Endothelial cell of umbilical vein (primary cell): ENCODE results near the gene RAB44. TPM values are rescaled to one million over a fixed set of nuclear protein-coding genes. Genes with fewer than 3 reads are reported as not detected.

ENCODE experiments used
- BruUV-seq: library from RNA; stranded (reverse); fragments of 400-500 nt; replicated peaks from 2 replicates; lab custom pipeline; 2021; lab: Mats Ljungman, UMichigan
- CTCF ChIA-PET: fragments of 300-600, 350-600 bp; sonication (Branson Sonifier 250); formaldehyde crosslinking; loops from one replicate; lab custom pipeline; 2021; ENCODE audit warnings: antibody characterized with exemption, inconsistent platforms; lab: Charles Lee
- POLR2A ChIA-PET: fragments of 300-600, 350-600 bp; sonication (Branson Sonifier 250); formaldehyde crosslinking; loops from one replicate; lab custom pipeline; 2021; ENCODE audit warnings: antibody characterized with exemption, inconsistent platforms; lab: Charles Lee
- DNase-seq: peaks from one replicate; pipeline ENCODE4 v3.0.0-alpha.2; 2011; ENCODE audit warnings: low read depth, low spot score
- FAIRE-seq: peaks from 2 replicates; lab custom pipeline; 2011; peaks lifted over from hg19 to GRCh38; lab: Jason Lieb, UNC
- H2AFZ ChIP-seq: 2 replicates; pipeline ENCODE4 v1.6.0; 2012; ENCODE audit warnings: low read depth, low read length, control low read depth, inconsistent platforms
- H3K27ac ChIP-seq: 2 replicates; pipeline ENCODE4 v1.5.1; 2011; ENCODE audit warnings: low read depth, mild to moderate bottlenecking, control low read depth, low read length, moderate library complexity; ENCODE audit not compliant: insufficient read depth
- H3K27me3 ChIP-seq, 2 experiments: 2 replicates each; pipeline versions ENCODE4 v1.6.0 to v1.6.1; 2011; ENCODE audit warnings: low read length in 2 of 2, mixed read lengths in 1 of 2; ENCODE audit not compliant: control insufficient read depth in 2 of 2, insufficient read depth in 2 of 2
- H3K36me3 ChIP-seq, 2 experiments: 2 replicates in 1 of 2; 3 replicates in 1 of 2; pipeline ENCODE4 v1.5.1; 2011; ENCODE audit warnings: low read length in 2 of 2, mild to moderate bottlenecking in 1 of 2, moderate library complexity in 1 of 2; ENCODE audit not compliant: control insufficient read depth in 2 of 2, insufficient read depth in 2 of 2; ENCODE audit errors: extremely low read depth in 1 of 2
- H3K4me1 ChIP-seq: 3 replicates; pipeline ENCODE4 v1.5.1; 2011; ENCODE audit warnings: mild to moderate bottlenecking, low read length; ENCODE audit not compliant: control insufficient read depth, insufficient read depth; ENCODE audit errors: extremely low read depth
- H3K4me2 ChIP-seq: 2 replicates; pipeline ENCODE4 v1.6.1; 2011; ENCODE audit warnings: low read length, control low read depth, mixed read lengths; ENCODE audit not compliant: insufficient read depth
- H3K4me3 ChIP-seq, 3 experiments: fragments of 200-600 bp in 1 of 3; sonication (generic), shearing (Covaris generic) in 1 of 3; replicated peaks in 1 of 3; 2 replicates each; pipeline ENCODE4 v1.5.1; 2011 to 2016; ENCODE audit warnings: control low read depth in 3 of 3, low read length in 3 of 3, mild to moderate bottlenecking in 2 of 3, inconsistent platforms in 1 of 3, low read depth in 1 of 3, moderate library complexity in 1 of 3; ENCODE audit not compliant: insufficient read depth in 1 of 3
- H3K79me2 ChIP-seq: 2 replicates; pipeline ENCODE4 v1.6.0; 2012; ENCODE audit warnings: low read length, inconsistent platforms; ENCODE audit not compliant: control insufficient read depth, insufficient read depth
- H3K9ac ChIP-seq: replicated peaks from 2 replicates; pipeline ENCODE3; 2011; ENCODE audit warnings: low read length, control low read depth; ENCODE audit not compliant: insufficient read depth; ENCODE audit errors: extremely low read depth
- H3K9me1 ChIP-seq: replicated peaks from 3 replicates; pipeline ENCODE4 v1.6.0; 2011; ENCODE audit warnings: mild to moderate bottlenecking, low read length; ENCODE audit not compliant: control insufficient read depth, insufficient read depth; ENCODE audit errors: extremely low read depth
- H3K9me3 ChIP-seq: replicated peaks from 2 replicates; pipeline ENCODE4 v1.5.1; 2012; ENCODE audit warnings: low read length, inconsistent platforms; ENCODE audit not compliant: control insufficient read depth, insufficient read depth
- H4K20me1 ChIP-seq: replicated peaks from 2 replicates; pipeline ENCODE3; 2011; ENCODE audit warnings: mild to moderate bottlenecking, low read length; ENCODE audit not compliant: control insufficient read depth, insufficient read depth; ENCODE audit errors: extremely low read depth
- MAX ChIP-seq: IDR thresholded peaks from 2 replicates; pipeline ENCODE4 v1.6.1; 2011; ENCODE audit not compliant: insufficient read depth, insufficient read length
- dilution Hi-C: fragments of 300-500 bp; cut with MboI; formaldehyde crosslinking; loops from one replicate; pipeline ENCODE4 v1.15.0; 2019; ENCODE audit warnings: low sequenced_read_pairs; ENCODE audit not compliant: extremely low pct_ligation_motif_present
- intact Hi-C: fragments of 100-400 bp; cut with micrococcal nuclease; formaldehyde crosslinking; loops from one replicate; pipeline ENCODE4 v1.10.0; 2022
- polyA plus RNA-seq, 4 experiments: library from polyadenylated mRNA; depleted of rRNA in 3 of 4; stranded (reverse) in 3 of 4; unstranded in 1 of 4; fragments of >200 nt; gene quantifications; 2 replicates each; pipeline versions ENCODE4 v1.2.1 to v1.2.3, GENCODE V29; 2011 to 2012; ENCODE audit warnings: missing spikeins in 1 of 4
- total RNA-seq: library from RNA; stranded (reverse); gene quantifications from 2 replicates; pipeline ENCODE4 v1.2.3, GENCODE V29; 2021
- TF ChIP-seq, protein P1 (sequence below), 2 donors: IDR thresholded peaks; 1 replicate in 1 of 2; 2 replicates in 1 of 2; pipeline ENCODE4 v1.5.1; 2011; ENCODE audit warnings: low read length in 2 of 2, mild to moderate bottlenecking in 2 of 2, moderate library complexity in 2 of 2, control low read depth in 1 of 2, inconsistent platforms in 1 of 2, low read depth in 1 of 2; ENCODE audit not compliant: insufficient read depth in 1 of 2; ENCODE audit errors: extremely low read depth in 1 of 2

The RAB44 gene
- total and polyA plus RNA-seq, 2 donors (not counting 3 experiments of a cell fraction or from before 2014, with no cell fraction given), result 0.03 to 0.11 TPM

- Histone ChIP-seq H3K9me3 (no peaks in the 10 kb centered on the region), H3K9ac (no peak overlapping the region), H3K79me2 (no peaks in the 10 kb centered on the region), H3K4me2 (peak overlapping the region; percentile 1), H3K4me1 (peaks cover 52% of the 10 kb centered on the region), H4K20me1 (no peaks in the 10 kb centered on the region), H3K27me3 (no peaks in the 10 kb centered on the region), H2AFZ (no peak overlapping the region), H3K4me3 (no peak overlapping the region), H3K36me3 (no peaks in the 10 kb centered on the region), H3K9me1 (no peaks in the 10 kb centered on the region), H3K27ac (peak overlapping the region; percentile 25)
- intact Hi-C loops (loop anchor here (1.0 kb wide), 1 partner anchor 13 kb away; no protein-coding TSS in a partner anchor), dilution Hi-C loops (no loop called here)
- no peak for TF ChIP-seq MAX
- TF ChIP-seq, protein P1, sequence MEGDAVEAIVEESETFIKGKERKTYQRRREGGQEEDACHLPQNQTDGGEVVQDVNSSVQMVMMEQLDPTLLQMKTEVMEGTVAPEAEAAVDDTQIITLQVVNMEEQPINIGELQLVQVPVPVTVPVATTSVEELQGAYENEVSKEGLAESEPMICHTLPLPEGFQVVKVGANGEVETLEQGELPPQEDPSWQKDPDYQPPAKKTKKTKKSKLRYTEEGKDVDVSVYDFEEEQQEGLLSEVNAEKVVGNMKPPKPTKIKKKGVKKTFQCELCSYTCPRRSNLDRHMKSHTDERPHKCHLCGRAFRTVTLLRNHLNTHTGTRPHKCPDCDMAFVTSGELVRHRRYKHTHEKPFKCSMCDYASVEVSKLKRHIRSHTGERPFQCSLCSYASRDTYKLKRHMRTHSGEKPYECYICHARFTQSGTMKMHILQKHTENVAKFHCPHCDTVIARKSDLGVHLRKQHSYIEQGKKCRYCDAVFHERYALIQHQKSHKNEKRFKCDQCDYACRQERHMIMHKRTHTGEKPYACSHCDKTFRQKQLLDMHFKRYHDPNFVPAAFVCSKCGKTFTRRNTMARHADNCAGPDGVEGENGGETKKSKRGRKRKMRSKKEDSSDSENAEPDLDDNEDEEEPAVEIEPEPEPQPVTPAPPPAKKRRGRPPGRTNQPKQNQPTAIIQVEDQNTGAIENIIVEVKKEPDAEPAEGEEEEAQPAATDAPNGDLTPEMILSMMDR (IDR thresholded peaks at IDR 0.05; ENCODE audit: extremely low read depth in 1 of 2, insufficient read depth in 1 of 2, low read depth in 1 of 2, low read length in 2 of 2), result no peak
- FAIRE-seq (peak; percentile 55), DNase-seq (no peak)
- CTCF ChIA-PET, result interaction anchor here (0.8 to 1.7 kb wide), 5 partner anchors 28 to 138 kb away, joined by 3 to 9 read pairs (median 4); partner anchors contain the start of gene CDKN1A
- no TSS peak for BruUV-seq
- POLR2A ChIA-PET, result interaction anchor here (0.6 kb wide), 1 partner anchor 152 kb away, joined by 3 read pairs; no protein-coding TSS in a partner anchor
Measured at GRCh38 chr6:36752886-36753506, 55.4 kb downstream of the RAB44 start.
